SK-N-SH treated with all-trans-retinoic acid at 6 μM for 48 hours (cell line): Measurements from ENCODE around the gene FBLN5.

Experiments
- ARNTL ChIP-seq: fragments of 450-650 bp; formaldehyde crosslinking; IDR thresholded peaks from 2 replicates; pipeline ENCODE4 v1.5.0; 2020; ENCODE audit warnings: low read depth, mild to moderate bottlenecking, moderate library complexity, borderline replicate concordance
- BACH2 ChIP-seq: fragments of 250-450 bp; sonication (Bioruptor Pico); IDR thresholded peaks from 2 replicates; pipeline ENCODE4 v1.9.0; 2021; ENCODE audit warnings: mild to moderate bottlenecking, borderline replicate concordance
- ESRRG ChIP-seq: fragments of 250-450 bp; sonication (Bioruptor Pico); IDR thresholded peaks from 2 replicates; pipeline ENCODE4 v1.6.1; 2021; ENCODE audit warnings: mild to moderate bottlenecking
- GLIS3 ChIP-seq: fragments of 250-450 bp; sonication (Bioruptor Pico); IDR thresholded peaks from 2 replicates; pipeline ENCODE4 v1.5.0; 2020; ENCODE audit warnings: mild to moderate bottlenecking, moderate library complexity
- ISL1 ChIP-seq: fragments of 250-450 bp; sonication (Bioruptor Pico); IDR thresholded peaks from 2 replicates; pipeline ENCODE4 v2.1.2; 2022; ENCODE audit warnings: mild to moderate bottlenecking, moderate library complexity
- PATZ1 ChIP-seq: fragments of 250-450 bp; sonication (Bioruptor Pico); IDR thresholded peaks from 2 replicates; pipeline ENCODE4 v1.8.0; 2020; ENCODE audit warnings: mild to moderate bottlenecking, moderate library complexity, borderline replicate concordance
- PPARA ChIP-seq: fragments of 250-450 bp; sonication (Bioruptor Pico); IDR thresholded peaks from 2 replicates; pipeline ENCODE4 v1.5.0; 2020; ENCODE audit warnings: mild to moderate bottlenecking, borderline replicate concordance
- RARB ChIP-seq: fragments of 250-450 bp; sonication (Bioruptor Pico); IDR thresholded peaks from 2 replicates; pipeline ENCODE4 v1.8.0; 2021; ENCODE audit warnings: mild to moderate bottlenecking, moderate library complexity
- TCF4 ChIP-seq: fragments of 250-450 bp; sonication (Bioruptor Pico); IDR thresholded peaks from 2 replicates; pipeline ENCODE4 v1.8.0; 2021; ENCODE audit warnings: mild to moderate bottlenecking, moderate library complexity, borderline replicate concordance
- TSHZ2 ChIP-seq: fragments of 250-450 bp; sonication (Bioruptor Pico); IDR thresholded peaks from 2 replicates; pipeline ENCODE4 v1.5.0; 2020; ENCODE audit warnings: mild to moderate bottlenecking, moderate library complexity
- ZFP3 ChIP-seq: fragments of 250-450 bp; sonication (Bioruptor Pico); IDR thresholded peaks from 2 replicates; pipeline ENCODE4 v1.5.0; 2020; ENCODE audit warnings: mild to moderate bottlenecking, moderate library complexity
- ZFP30 ChIP-seq: fragments of 450-650 bp; formaldehyde crosslinking; IDR thresholded peaks from 2 replicates; pipeline ENCODE4 v1.5.0; 2022; ENCODE audit warnings: mild to moderate bottlenecking, moderate library complexity
- TF ChIP-seq, protein P1 (sequence below): fragments of 250-450 bp; sonication (Bioruptor Pico); IDR thresholded peaks from 2 replicates; pipeline ENCODE4 v1.8.0; 2021; ENCODE audit warnings: low read depth, mild to moderate bottlenecking, moderate library complexity, borderline replicate concordance

DNA sequence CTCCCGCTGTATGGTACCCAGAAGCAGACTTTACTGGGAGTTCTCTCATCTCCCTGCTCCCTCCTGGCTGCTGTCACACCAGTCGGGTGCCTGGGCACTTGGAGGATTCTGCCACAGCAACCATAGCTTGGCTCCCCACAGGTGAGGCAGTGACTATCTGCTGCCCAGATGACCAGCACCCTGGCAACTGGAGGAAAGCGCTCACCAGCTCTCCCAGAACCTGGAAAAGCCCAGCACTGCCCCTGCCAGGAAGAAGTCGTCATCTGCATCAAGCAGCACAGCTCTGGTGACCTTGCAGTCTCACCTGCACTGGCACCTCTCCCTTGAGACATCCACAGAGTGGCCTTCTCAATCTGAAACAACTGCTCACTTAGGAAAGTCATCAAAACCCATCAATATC lies 48.3 kb downstream of the FBLN5 start:
- TF ChIP-seq TCF4 (CRISPR knock-in tag): no peak
- no peak for TF ChIP-seq PATZ1 (CRISPR knock-in tag)
- TF ChIP-seq ZFP30: no peak
- TF ChIP-seq ZFP3 (CRISPR knock-in tag): no peak
- TF ChIP-seq ESRRG (CRISPR knock-in tag): no peak
- TF ChIP-seq BACH2 (CRISPR knock-in tag): no peak
- no peak for TF ChIP-seq RARB (CRISPR knock-in tag)
- TF ChIP-seq ISL1 (CRISPR knock-in tag): no peak
- TF ChIP-seq, protein P1, sequence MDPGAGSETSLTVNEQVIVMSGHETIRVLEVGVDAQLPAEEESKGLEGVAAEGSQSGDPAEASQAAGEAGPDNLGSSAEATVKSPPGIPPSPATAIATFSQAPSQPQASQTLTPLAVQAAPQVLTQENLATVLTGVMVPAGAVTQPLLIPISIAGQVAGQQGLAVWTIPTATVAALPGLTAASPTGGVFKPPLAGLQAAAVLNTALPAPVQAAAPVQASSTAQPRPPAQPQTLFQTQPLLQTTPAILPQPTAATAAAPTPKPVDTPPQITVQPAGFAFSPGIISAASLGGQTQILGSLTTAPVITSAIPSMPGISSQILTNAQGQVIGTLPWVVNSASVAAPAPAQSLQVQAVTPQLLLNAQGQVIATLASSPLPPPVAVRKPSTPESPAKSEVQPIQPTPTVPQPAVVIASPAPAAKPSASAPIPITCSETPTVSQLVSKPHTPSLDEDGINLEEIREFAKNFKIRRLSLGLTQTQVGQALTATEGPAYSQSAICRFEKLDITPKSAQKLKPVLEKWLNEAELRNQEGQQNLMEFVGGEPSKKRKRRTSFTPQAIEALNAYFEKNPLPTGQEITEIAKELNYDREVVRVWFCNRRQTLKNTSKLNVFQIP (CRISPR knock-in tag): no peak
- TF ChIP-seq GLIS3 (CRISPR knock-in tag): no peak
- no peak for TF ChIP-seq ARNTL
- no peak for TF ChIP-seq TSHZ2 (CRISPR knock-in tag)
- TF ChIP-seq PPARA (CRISPR knock-in tag): no peak
